Right lung (tissue), 5 donors: Measurements from ENCODE around the gene IDH2. TPM values are rescaled to one million over a fixed set of nuclear protein-coding genes. Genes with fewer than 3 reads are reported as not detected.

Experiments used
- DNase-seq, 2 donors: peaks; one replicate each; pipeline ENCODE4 v3.0.0-alpha.2; 2013
- polyA plus RNA-seq, 5 donors: library from polyadenylated mRNA; unstranded; fragments of 120-200 nt; gene quantifications; one replicate each; pipeline versions ENCODE4 v1.2.1 to v1.2.3, GENCODE V29; 2013; ENCODE audit warnings: inconsistent platforms in 1 of 5, low replicate concordance in 1 of 5; ENCODE audit not compliant: insufficient read length in 5 of 5, insufficient read depth in 1 of 5

IDH2 gene
- polyA plus RNA-seq, 5 donors, result 114 to 152 (median 118) TPM

GRCh38 chr15:90065682-90066049, 36.6 kb downstream of the IDH2 start:
- no peak for DNase-seq

- DNase-seq, result no peak
Measured at GRCh38 chr15:90064911-90065681, 37.2 kb downstream of the IDH2 start.

GRCh38 chr15:90063770-90064247, 38.5 kb downstream of the IDH2 start:
- no peak for DNase-seq

GRCh38 chr15:90062973-90063769, 39.1 kb downstream of the IDH2 start:
- peak in 1 of 2 donors; percentile 34 for DNase-seq

GRCh38 chr15:90062462-90062932, 39.8 kb downstream of the IDH2 start:
- DNase-seq, result peak; percentile 58 to 67

- peak; percentile 70 to 71 for DNase-seq
Measured at GRCh38 chr15:90062023-90062442, 40.2 kb downstream of the IDH2 start.

GRCh38 chr15:90060797-90061196, 41.5 kb downstream of the IDH2 start:
- DNase-seq, result no peak

- DNase-seq, result peak in 1 of 2 donors; percentile 36
Measured at GRCh38 chr15:90059208-90059985, 42.9 kb downstream of the IDH2 start.

GRCh38 chr15:90058775-90059174, 43.5 kb downstream of the IDH2 start:
- DNase-seq, result no peak

GRCh38 chr15:90058308-90058707, 44.0 kb downstream of the IDH2 start:
- DNase-seq, result no peak

- no peak for DNase-seq
Measured at GRCh38 chr15:90056529-90056928, 45.7 kb downstream of the IDH2 start.

- DNase-seq, result no peak
Measured at GRCh38 chr15:90055182-90055581, 47.1 kb downstream of the IDH2 start.

GRCh38 chr15:90054618-90055097, 47.6 kb downstream of the IDH2 start:
- DNase-seq, result peak in 1 of 2 donors; percentile 31

- DNase-seq, result no peak
Measured at GRCh38 chr15:90053685-90054466, 48.4 kb downstream of the IDH2 start.

GRCh38 chr15:90051874-90052273, 50.4 kb downstream of the IDH2 start:
- DNase-seq, result no peak

GRCh38 chr15:90049666-90050604, 52.3 kb downstream of the IDH2 start:
- DNase-seq, result no peak

- no peak for DNase-seq
Measured at GRCh38 chr15:90049030-90049429, 53.2 kb downstream of the IDH2 start.

- no peak for DNase-seq
Measured at GRCh38 chr15:90047956-90048575, 54.2 kb downstream of the IDH2 start.

- DNase-seq, result peak in 1 of 2 donors; percentile 68
Measured at GRCh38 chr15:90046911-90047392, 55.3 kb downstream of the IDH2 start.
